HAP-1 (cell line): ENCODE results near the gene NDST3.
A peak's percentile ranks its signal among the peaks of the same experiment; 100 is the strongest.
"Not testable (repeated sequence)": the region's sequence is repeated elsewhere in the genome, so short reads cannot be mapped to it uniquely, and the experiment has no call there.

Experiments used
- DNase-seq, 2 experiments: peaks; one replicate each; pipeline ENCODE4 v3.0.0-alpha.2; 2016 to 2020; ENCODE audit warnings: low spot score in 2 of 2
- H3K27me3 ChIP-seq: fragments of 250-450 bp; sonication (Bioruptor Pico); 2 replicates; pipeline ENCODE4 v1.5.1; 2020; ENCODE audit warnings: low read depth, mild to moderate bottlenecking, moderate library complexity
- H3K36me3 ChIP-seq: fragments of 250-450 bp; sonication (Bioruptor Pico); replicated peaks from 2 replicates; pipeline ENCODE4 v1.5.1; 2020; ENCODE audit warnings: mild to moderate bottlenecking
- H3K4me1 ChIP-seq: fragments of 250-450 bp; sonication (Bioruptor Pico); 2 replicates; pipeline ENCODE4 v1.5.1; 2020; ENCODE audit warnings: mild to moderate bottlenecking
- H3K4me3 ChIP-seq: fragments of 250-450 bp; sonication (Bioruptor Pico); 2 replicates; pipeline ENCODE4 v1.5.1; 2020; ENCODE audit warnings: mild to moderate bottlenecking, moderate library complexity
- H3K9me3 ChIP-seq: fragments of 250-450 bp; sonication (Bioruptor Pico); 2 replicates; pipeline ENCODE4 v1.5.1; 2020; ENCODE audit warnings: mild to moderate bottlenecking, moderate library complexity
- in situ Hi-C: fragments of 300-500 bp; cut with MboI; formaldehyde crosslinking; loops from 3 replicates; pipeline ENCODE4 v1.14.3; 2020; ENCODE audit warnings: low sequenced_read_pairs, inconsistent platforms, mixed read lengths

NDST3 gene

DNA sequence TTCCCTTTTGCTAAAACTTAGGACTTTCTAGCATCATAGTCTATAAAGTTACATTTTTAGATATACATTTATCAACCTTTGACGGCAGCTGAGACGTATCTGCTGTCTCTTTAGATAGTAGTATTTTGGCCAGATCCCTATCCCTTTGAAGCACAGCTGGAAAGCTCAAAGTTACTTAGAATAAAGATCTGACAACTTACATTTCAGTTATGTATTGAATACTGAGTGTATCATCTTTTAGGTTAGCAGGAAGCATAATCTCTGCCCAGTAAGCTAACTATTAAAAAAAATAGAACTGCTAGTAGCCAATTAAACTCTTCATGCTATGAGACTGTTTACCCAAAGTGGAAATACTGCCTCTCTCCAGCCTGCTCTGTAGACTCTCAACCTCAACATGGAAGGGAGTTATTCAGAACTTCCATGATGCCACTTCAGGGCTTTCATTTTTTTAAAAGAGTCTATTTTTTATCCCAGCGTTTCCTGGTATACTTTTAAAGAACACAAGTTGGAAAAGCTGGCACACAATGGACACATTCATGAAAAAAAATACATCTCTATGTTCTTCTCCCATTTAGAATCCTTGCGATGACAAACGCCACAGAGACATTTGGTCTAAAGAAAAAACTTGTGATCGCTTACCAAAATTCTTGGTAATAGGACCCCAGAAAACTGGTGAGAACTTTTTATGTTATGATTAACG, 192.2 kb downstream of the NDST3 start:
- H3K4me1 ChIP-seq = no peaks in the 10 kb centered on the region; the same call in 1 of the 2 replicates
- no peak for DNase-seq
- no peak overlapping the region for H3K4me3 ChIP-seq
- H3K36me3 ChIP-seq = no peaks in the 10 kb centered on the region
- in situ Hi-C loops = no loop called here
- peaks cover 3% of the 10 kb centered on the region; the same call in 1 of the 2 replicates for H3K27me3 ChIP-seq
- no peaks in the 10 kb centered on the region for H3K9me3 ChIP-seq

DNA sequence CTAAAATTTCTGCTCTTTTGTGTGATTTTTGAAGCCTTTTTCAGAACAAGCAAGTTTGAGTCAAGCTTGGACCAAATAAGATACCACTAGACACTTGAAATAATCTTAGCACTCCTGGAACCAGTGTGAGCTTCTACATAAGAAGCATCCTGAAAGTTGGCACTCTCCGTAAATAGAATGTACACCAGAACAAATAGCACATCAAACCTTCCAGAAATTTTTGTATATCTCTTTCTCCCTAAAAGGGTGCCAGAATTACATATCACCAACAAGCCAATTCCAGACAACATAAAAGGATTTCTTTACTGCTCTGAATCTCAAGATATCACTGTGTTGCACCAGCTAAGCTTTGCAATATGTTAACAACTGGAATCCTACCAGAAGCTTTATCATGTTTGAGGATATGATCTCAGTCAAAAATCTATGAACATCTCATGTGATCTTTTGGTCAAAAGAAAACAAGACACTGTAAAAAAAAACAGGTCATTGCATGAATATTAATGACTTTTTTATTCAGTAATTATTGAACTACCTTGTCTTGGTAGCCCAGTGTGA, 201.4 kb downstream of the NDST3 start:
- DNase-seq = no peak
- H3K4me3 ChIP-seq = no peak overlapping the region
- H3K36me3 ChIP-seq = no peaks in the 10 kb centered on the region
- H3K9me3 ChIP-seq = no peaks in the 10 kb centered on the region
- H3K27me3 ChIP-seq = no peaks in the 10 kb centered on the region
- H3K4me1 ChIP-seq = peaks cover 15% of the 10 kb centered on the region
- in situ Hi-C loops = no loop called here

DNA sequence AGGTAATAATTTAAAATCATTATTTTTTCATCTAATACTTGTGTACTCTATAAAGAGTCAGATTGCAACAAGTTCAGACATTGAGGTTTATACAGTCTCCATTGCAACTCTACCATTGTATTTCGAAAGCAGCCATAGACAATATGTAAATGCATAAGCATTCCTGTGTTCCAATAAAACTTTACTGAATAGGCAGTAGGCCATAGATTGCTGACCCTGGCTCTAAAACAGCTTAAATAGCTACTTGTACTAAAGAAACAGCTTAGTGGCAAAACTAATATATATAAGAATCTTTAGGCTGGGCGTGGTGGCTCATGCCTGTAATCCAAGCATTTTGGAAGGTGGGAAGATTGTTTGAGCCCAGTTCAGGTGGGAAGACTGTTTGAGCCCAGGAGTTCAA, 203.2 kb downstream of the NDST3 start:
- no peak overlapping the region for H3K4me3 ChIP-seq
- in situ Hi-C loops = no loop called here

DNA sequence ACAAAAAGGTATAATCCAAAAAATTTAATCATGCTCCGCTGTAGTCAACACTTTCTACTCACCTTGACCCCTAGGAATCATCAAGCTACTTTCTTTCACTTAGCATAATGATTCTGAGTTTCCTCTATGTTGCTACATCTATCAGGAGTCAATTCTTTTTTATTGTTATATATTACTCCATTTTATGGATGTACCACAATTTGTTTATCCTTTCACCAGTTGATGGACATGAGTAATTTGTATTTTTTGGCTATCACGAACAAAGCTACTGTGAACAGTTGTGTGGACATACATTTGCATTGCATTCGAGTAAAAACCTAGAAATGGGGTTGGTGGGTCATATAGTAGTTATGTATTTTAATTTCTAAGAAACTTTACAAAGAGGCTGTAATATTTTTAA, 215.6 kb downstream of the NDST3 start:
- in situ Hi-C loops = loop anchor here (25.0 kb wide), 1 partner anchor 163 kb away; no protein-coding TSS in a partner anchor
- no peak for DNase-seq
- no peaks in the 10 kb centered on the region for H3K9me3 ChIP-seq
- H3K4me3 ChIP-seq = no peak overlapping the region
- no peaks in the 10 kb centered on the region for H3K27me3 ChIP-seq
- H3K4me1 ChIP-seq = no peaks in the 10 kb centered on the region
- H3K36me3 ChIP-seq = no peaks in the 10 kb centered on the region

More for the DNA sequence above, 203.2 kb downstream of the NDST3 start:
- Histone ChIP-seq H3K4me1 (peaks cover 15% of the 10 kb centered on the region), H3K27me3 (no peaks in the 10 kb centered on the region), H3K36me3 (no peaks in the 10 kb centered on the region), H3K9me3 (no peaks in the 10 kb centered on the region)
- peak; percentile 63 to 98 for DNase-seq

DNA sequence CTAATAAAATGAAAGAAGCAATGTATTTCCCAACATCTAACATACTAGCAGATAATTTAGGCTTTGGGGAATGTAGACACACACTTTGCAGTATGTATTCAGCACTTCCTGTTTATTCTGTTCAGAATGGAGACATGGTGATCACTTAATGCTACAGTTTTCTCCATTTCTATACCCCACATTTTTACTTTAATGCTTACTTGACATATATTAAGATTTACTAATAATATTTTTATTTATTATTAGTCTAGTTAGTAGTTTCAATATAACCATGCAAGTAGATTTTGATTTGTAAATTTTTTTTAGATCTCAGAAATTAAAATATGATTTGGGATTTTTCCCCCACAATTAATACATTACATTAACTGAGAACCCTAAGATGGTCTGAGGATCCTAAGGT, 220.1 kb downstream of the NDST3 start:
- H3K9me3 ChIP-seq = no peaks in the 10 kb centered on the region
- no peaks in the 10 kb centered on the region for H3K4me1 ChIP-seq
- no peak for DNase-seq
- H3K4me3 ChIP-seq = no peak overlapping the region
- no peaks in the 10 kb centered on the region for H3K36me3 ChIP-seq
- H3K27me3 ChIP-seq = no peaks in the 10 kb centered on the region
- in situ Hi-C loops = loop anchor here (25.0 kb wide), 1 partner anchor 167 kb away; no protein-coding TSS in a partner anchor

DNA sequence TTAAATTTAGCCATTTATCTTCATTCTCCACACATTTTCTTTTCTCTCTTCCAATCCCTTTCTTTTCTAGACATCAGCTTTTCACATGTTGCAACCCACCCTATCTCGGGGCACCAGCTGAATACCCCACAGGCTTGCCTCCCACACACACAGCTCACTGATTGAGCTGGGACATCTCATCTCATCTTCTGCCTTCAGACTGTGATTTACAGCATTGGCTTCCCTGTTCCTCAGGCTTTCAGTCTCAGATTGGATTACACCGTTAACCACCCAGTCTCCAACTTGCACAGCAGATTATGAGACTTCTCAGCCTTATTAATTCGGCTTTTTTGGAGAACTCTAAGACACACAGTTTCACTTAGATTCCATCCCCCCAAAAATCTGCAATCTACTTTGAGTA, 224.8 kb downstream of the NDST3 start:
- Histone ChIP-seq H3K36me3 (no peaks in the 10 kb centered on the region), H3K27me3 (no peaks in the 10 kb centered on the region), H3K4me3 (no peak overlapping the region), H3K4me1 (peaks cover 6% of the 10 kb centered on the region), H3K9me3 (no peaks in the 10 kb centered on the region)
- in situ Hi-C loops = loop anchor here (25.0 kb wide), 1 partner anchor 172 kb away; no protein-coding TSS in a partner anchor
- DNase-seq = no peak

DNA sequence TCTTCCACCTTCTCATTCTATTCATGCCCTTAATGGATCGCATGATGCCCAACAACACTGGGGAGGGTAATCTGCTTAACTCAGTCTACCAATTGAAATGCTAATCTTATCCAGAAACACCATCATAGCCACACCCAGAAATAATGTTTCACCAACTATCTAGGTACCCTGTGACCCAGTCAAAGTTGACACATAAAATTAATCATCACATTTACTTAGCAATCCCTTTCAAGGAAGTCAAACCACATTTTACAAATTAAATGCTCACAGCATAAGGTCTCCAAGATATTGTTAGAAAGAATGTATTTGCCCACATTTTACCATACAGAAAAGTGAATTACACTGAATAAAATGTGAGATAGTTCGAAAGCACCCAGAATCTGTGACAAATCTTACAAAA, 226.0 kb downstream of the NDST3 start:
- in situ Hi-C loops = loop anchor here (25.0 kb wide), 1 partner anchor 173 kb away; no protein-coding TSS in a partner anchor
- Histone ChIP-seq H3K27me3 (no peaks in the 10 kb centered on the region), H3K4me3 (no peak overlapping the region), H3K4me1 (peaks cover 6% of the 10 kb centered on the region), H3K9me3 (no peaks in the 10 kb centered on the region), H3K36me3 (no peaks in the 10 kb centered on the region)
- peak in 1 of 2 experiments; percentile 21 for DNase-seq

DNA sequence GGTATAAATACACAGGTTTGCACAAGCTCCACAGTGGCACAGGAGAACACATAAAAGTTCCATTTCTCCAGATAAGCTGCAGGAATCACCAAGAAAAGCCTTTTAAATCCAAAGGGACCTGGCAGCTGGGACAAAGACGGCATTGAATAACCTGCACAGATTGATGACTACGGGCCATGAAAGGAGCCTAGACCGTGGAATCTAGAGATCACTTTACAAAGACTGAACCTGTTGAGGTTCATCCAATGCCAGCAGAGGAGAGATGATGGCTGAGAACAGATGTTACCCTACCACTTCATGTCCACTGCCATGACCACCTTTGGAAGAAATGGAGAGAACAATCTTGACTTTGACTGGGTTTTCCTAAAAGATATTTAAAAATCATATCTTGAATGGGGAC, 229.8 kb downstream of the NDST3 start:
- no peak overlapping the region for H3K4me3 ChIP-seq
- DNase-seq = no peak
- no peaks in the 10 kb centered on the region for H3K27me3 ChIP-seq
- peaks cover 6% of the 10 kb centered on the region for H3K4me1 ChIP-seq
- no peaks in the 10 kb centered on the region for H3K36me3 ChIP-seq
- H3K9me3 ChIP-seq = no peaks in the 10 kb centered on the region
- in situ Hi-C loops = loop anchor here (25.0 kb wide), 1 partner anchor 177 kb away; no protein-coding TSS in a partner anchor

DNA sequence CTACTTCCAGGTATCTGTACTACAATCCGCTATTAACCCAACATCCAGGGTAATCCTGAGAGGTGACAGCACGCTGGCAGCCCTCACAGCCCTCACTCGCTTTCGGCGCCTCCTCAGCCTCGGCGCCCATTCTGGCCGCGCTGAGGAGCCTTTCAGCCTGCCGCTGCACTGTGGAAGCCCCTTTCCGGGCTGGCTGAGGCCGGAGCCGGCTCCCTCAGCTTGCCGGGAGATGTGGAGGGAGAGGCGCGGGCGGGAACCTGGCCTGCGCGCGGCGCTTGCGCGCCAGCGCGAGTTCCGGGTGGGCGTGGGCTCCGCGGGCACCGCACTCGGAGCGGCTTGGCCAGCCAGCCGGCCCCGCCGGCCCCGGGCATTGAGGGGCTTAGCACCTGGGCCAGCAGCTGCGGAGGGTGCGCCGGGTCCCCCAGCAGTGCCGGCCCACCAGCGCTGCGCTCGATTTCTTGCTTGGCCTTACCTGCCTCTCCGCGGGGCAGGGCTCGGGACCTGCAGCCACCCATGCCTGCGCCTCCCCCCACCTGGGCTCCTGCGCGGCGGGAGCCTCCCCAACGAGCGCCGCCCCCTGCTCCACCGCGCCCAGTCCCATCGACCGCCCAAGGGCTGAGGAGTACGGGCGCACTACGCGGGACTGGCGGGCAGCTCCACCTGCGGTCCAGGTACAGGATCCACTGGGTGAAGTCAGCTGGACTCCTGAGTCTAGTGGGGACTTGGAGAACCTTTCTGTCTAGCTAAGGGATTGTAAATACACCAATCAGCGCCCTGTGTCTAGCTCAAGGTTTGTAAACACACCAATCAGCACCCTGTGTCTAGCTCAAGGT, 231.2 kb downstream of the NDST3 start:
- no peaks in the 10 kb centered on the region for H3K9me3 ChIP-seq
- in situ Hi-C loops = loop anchor here (25.0 kb wide), 1 partner anchor 178 kb away; no protein-coding TSS in a partner anchor
- H3K4me3 ChIP-seq = no peak overlapping the region
- peaks cover under 1% of the 10 kb centered on the region for H3K4me1 ChIP-seq
- DNase-seq = no peak
- no peaks in the 10 kb centered on the region for H3K27me3 ChIP-seq
- H3K36me3 ChIP-seq = no peaks in the 10 kb centered on the region

DNA sequence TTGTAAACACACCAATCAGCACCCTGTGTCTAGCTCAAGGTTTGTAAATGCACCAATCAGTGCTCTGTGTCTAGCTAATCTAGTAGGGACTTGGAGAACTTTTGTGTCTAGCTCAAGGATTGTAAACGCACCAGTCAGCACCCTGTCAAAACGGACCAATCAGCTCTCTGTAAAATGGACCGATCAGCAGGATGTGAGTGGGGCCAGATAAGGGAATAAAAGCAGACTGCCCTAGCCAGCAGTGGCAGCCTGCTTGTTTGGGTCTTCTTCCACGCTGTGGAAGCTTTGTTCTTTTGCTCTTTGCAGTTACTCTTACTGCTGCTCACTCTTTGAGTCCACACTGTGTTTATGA, 231.8 kb downstream of the NDST3 start:
- DNase-seq, H3K4me3 ChIP-seq, H3K27me3 ChIP-seq, H3K36me3 ChIP-seq, H3K4me1 ChIP-seq, H3K9me3 ChIP-seq: not testable (repeated sequence)
- in situ Hi-C loops = loop anchor here (25.0 kb wide), 1 partner anchor 179 kb away; no protein-coding TSS in a partner anchor

DNA sequence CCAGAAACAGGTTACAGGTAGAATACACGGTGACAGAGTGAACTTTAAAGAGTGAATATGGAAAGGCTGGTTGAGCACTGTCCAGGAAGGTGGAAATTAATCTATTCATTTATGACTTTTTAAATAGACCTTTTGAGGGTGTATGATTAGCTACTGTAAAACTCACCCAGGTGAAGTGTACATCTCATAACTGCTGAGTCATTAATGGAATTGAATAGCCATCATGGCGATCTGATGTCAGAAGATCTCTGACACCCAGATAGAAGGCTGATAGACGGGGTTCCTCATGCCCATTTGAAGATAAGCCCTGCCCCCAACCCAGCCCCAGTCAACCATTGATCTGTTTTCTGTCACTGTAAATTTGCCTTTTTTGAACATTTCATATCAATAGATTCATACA, 234.5 kb downstream of the NDST3 start:
- H3K36me3 ChIP-seq = no peaks in the 10 kb centered on the region
- H3K4me1 ChIP-seq = no peaks in the 10 kb centered on the region
- no peak overlapping the region for H3K4me3 ChIP-seq
- no peak for DNase-seq
- no peaks in the 10 kb centered on the region for H3K9me3 ChIP-seq
- in situ Hi-C loops = loop anchor here (25.0 kb wide), 1 partner anchor 181 kb away; no protein-coding TSS in a partner anchor
- no peaks in the 10 kb centered on the region for H3K27me3 ChIP-seq

DNA sequence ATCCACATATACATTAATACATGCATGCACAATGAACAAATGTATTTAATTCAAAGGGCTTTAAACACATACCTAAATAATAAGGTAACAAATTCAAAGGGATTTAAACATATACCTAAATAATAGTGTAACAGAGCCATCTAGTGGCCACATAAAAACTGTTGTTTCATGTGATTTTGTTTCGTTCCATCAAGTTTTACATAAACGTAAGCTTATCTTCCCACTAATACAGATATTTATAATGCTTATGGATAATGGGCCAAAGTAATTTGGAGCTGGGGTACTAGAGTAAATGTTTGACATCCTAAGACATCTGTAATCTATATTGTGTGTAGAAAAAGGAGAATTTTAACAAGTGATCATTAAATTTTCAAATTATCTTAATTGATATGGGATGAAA, 236.2 kb downstream of the NDST3 start:
- no peaks in the 10 kb centered on the region for H3K27me3 ChIP-seq
- no peak overlapping the region for H3K4me3 ChIP-seq
- DNase-seq = peak in 1 of 2 experiments; percentile 71
- in situ Hi-C loops = loop anchor here (25.0 kb wide), 1 partner anchor 183 kb away; no protein-coding TSS in a partner anchor
- no peaks in the 10 kb centered on the region for H3K36me3 ChIP-seq
- H3K9me3 ChIP-seq = no peaks in the 10 kb centered on the region
- no peaks in the 10 kb centered on the region for H3K4me1 ChIP-seq

DNA sequence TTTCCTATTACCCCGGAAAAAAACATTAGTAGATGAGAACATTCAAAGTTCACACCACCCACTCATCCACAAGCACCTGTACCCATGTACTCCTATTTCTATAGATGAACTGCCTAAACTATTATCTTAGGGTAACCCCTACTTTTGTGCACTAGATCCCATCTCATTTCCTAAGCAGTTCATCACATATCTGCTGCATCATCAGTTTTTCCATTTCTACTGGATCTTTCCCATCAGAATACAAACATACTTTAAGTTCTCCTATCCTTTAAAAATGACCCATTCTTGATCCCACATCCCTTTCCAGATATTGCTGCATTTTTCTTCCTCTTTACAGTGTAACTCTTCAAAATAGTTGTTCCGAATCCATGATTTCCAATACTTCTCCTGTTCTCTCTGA, 237.5 kb downstream of the NDST3 start:
- no peaks in the 10 kb centered on the region for H3K4me1 ChIP-seq
- no peak for DNase-seq
- in situ Hi-C loops = loop anchor here (25.0 kb wide), 1 partner anchor 184 kb away; no protein-coding TSS in a partner anchor

More for the DNA sequence above, 237.5 kb downstream of the NDST3 start:
- Histone ChIP-seq H3K36me3 (no peaks in the 10 kb centered on the region), H3K4me3 (no peak overlapping the region), H3K9me3 (no peaks in the 10 kb centered on the region), H3K27me3 (no peaks in the 10 kb centered on the region)
